GM19468 (cell line): ENCODE measurements around the gene ADGRV1.
"Not testable (repeated sequence)": the region's sequence is repeated elsewhere in the genome, so short reads cannot be mapped to it uniquely, and the experiment has no call there.

Experiments used
- ATAC-seq: cut with Tn5 transposase; IDR thresholded peaks from one replicate; pipeline ENCODE4 v1.9.1; 2021; ENCODE audit warnings: mild to moderate bottlenecking, moderate library complexity, moderate number of reproducible peaks; ENCODE audit not compliant: unreplicated experiment; ENCODE audit errors: extremely low read depth

ADGRV1 gene

GRCh38 chr5:90549223-90549622 is 9.4 kb upstream of the ADGRV1 start:
- no peak for ATAC-seq

GRCh38 chr5:90549729-90550275 is 8.8 kb upstream of the ADGRV1 start:
- no peak for ATAC-seq

- no peak for ATAC-seq
Observed at GRCh38 chr5:90550963-90551362, 7.6 kb upstream of the ADGRV1 start.

- no peak for ATAC-seq
Observed at GRCh38 chr5:90551376-90551775, 7.2 kb upstream of the ADGRV1 start.

- ATAC-seq: no peak
Observed at GRCh38 chr5:90553711-90554110, 4.9 kb upstream of the ADGRV1 start.

- ATAC-seq: no peak
Observed at GRCh38 chr5:90554358-90555006, 4.1 kb upstream of the ADGRV1 start.

- ATAC-seq: no peak
Observed at GRCh38 chr5:90555666-90556065, 2.9 kb upstream of the ADGRV1 start.

- ATAC-seq: no peak
Observed at GRCh38 chr5:90557391-90557790, 1.2 kb upstream of the ADGRV1 start.

GRCh38 chr5:90557871-90558270 is 726 bp upstream of the ADGRV1 start:
- ATAC-seq: no peak

- no peak for ATAC-seq
Observed at GRCh38 chr5:90560771-90561170, 2.2 kb downstream of the ADGRV1 start.

- no peak for ATAC-seq
Observed at GRCh38 chr5:90561766-90562165, 3.2 kb downstream of the ADGRV1 start.

- no peak for ATAC-seq
Observed at GRCh38 chr5:90562341-90562740, 3.7 kb downstream of the ADGRV1 start.

- no peak for ATAC-seq
Observed at GRCh38 chr5:90563108-90563507, 4.5 kb downstream of the ADGRV1 start.

GRCh38 chr5:90565491-90565890 is 6.9 kb downstream of the ADGRV1 start:
- no peak for ATAC-seq

- ATAC-seq: no peak
Observed at GRCh38 chr5:90569084-90569483, 10.5 kb downstream of the ADGRV1 start.

- ATAC-seq: no peak
Observed at GRCh38 chr5:90570034-90570433, 11.4 kb downstream of the ADGRV1 start.

GRCh38 chr5:90571147-90571773 is 12.7 kb downstream of the ADGRV1 start:
- ATAC-seq: no peak

GRCh38 chr5:90575712-90576111 is 17.1 kb downstream of the ADGRV1 start:
- no peak for ATAC-seq

- ATAC-seq: not testable (repeated sequence)
Observed at GRCh38 chr5:90576566-90576965, 18.0 kb downstream of the ADGRV1 start.

GRCh38 chr5:90579905-90580304 is 21.3 kb downstream of the ADGRV1 start:
- not testable (repeated sequence) for ATAC-seq

GRCh38 chr5:90581956-90582355 is 23.4 kb downstream of the ADGRV1 start:
- no peak for ATAC-seq
